Central memory CD4-positive, alpha-beta T cell (primary cell): Measurements from ENCODE around the gene GLUL.

Source experiments
- DNase-seq: peaks from one replicate; pipeline ENCODE4 v3.0.0; 2022
- total RNA-seq, 3 experiments: gene quantifications; one replicate each; lab custom pipeline; 2026; lab: John Stamatoyannopoulos, UW

GLUL gene
- total RNA-seq = 111 to 173 (median 113) reads per million in 3 experiments

DNA sequence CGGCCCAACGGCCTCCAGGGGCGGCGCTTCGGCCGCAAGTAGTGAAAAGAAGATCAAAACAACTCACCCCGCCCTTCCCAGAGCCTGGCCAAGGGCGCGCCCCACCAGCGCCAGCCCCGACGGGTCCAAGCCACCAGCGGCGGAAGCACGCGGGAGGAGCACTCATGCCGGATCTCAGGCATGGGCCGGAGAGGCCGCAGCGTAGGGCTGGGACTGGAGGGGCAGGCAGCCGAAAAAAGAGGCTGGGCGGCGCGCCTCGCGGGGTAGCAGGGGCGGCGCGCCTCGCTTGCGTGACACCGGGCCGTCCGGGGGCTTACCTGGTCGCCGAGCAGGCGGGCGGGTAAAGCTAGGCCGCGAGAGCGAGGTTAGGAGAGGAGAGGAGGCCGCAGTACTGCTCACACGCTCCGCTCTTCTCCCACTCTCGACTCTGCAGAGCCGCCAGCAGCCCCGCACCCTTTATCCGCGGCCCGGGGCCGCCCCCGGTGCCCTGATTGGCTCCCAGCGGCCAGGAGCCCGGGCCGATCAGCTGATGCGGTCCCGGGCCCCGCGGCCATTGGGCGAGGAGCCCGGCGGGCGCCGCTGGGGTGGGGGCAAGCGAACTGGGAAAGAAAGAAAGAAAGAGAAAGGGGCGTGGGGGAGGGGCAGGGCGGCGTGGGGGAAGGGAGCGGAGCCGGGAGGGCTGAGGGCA lies at the start of gene GLUL:
TSS of gene GLUL (minus strand) at position 429 of the 688 bp plus-strand sequence. CDS start 3,053 bp downstream, outside the sequence.
- DNase-seq = peak; percentile 56

GRCh38 chr1:182438326-182438725 lies 46.7 kb upstream of the GLUL start:
- DNase-seq = no peak

- DNase-seq = no peak
Measured at GRCh38 chr1:182433580-182433979, 42.0 kb upstream of the GLUL start.

DNA sequence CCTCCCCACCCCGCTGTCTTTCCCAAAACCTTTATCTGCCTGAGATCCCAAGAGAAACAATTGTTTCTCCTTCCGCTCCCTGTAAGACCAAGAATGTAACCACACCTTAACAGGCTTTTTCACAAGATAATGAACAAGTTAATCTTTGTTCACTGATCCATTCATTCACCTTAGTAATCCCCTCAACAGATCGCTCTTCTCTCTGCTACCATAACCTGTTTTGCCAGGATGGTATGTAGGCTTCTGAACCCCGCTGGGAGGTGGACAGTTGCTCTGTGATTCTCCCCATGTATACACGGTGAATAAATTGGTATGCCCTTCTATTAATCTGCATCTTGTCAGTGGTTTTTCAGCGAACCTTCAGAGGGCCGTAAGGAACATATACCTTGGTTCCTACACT lies 39.7 kb upstream of the GLUL start:
- DNase-seq = no peak

- peak; percentile 66 for DNase-seq
Measured at GRCh38 chr1:182430263-182431068, 38.9 kb upstream of the GLUL start.

GRCh38 chr1:182428043-182428442 lies 36.5 kb upstream of the GLUL start:
- no peak for DNase-seq

GRCh38 chr1:182426442-182427430 lies 35.1 kb upstream of the GLUL start:
- DNase-seq = no peak

DNA sequence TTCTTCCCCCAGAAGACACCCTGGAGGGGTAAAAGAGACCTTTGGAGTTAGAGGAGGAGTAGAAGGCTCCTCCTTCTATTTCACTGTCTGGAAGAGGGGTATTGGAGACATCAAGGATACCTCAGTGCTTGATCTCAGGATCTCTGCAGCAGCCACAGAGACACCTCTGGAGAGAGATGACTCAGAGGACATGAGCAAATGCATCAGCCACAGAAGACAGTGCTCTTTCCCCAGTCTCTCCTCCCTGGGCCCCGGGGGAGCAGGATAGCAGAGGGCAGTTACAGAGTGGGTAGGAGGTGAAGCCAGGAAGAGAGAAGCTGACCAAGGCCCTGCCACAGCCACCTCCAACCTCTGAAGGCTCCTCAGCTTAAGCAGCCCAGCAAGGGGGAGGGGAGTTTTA lies 24.2 kb upstream of the GLUL start:
- DNase-seq = no peak

GRCh38 chr1:182413969-182414368 lies 22.4 kb upstream of the GLUL start:
- DNase-seq = no peak

- DNase-seq = no peak
Measured at GRCh38 chr1:182413486-182413885, 21.9 kb upstream of the GLUL start.

DNA sequence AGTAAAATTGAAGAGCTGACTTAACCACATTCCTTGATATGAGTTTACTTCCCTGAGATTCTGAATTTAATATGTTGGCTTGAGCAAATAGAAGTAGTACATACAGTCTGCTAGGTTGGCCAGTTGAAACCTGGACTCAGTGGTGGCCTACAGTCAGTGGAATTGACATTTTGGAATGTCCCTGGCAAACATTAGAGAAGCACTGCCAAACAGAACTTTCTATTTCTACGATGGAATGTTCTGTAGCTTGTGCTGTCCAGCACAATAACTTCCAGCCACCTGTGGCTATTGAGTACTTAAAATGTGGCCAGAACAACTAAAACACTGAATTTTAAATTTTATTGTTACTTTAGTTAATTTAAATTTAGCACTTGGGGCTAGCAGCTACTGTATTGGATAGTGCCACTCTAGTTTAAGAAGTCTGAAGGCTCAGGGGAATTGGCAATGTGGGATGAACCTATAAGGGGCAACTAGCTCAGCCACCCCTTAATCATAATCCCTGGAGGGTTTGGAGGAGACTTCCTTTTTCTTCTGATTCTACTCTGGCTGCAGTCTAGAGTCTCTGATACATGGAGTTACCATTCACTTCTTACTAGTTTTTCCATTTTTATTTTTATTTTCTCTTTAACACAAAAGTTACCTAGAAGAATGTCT lies 19.2 kb upstream of the GLUL start:
- no peak for DNase-seq

GRCh38 chr1:182410138-182410537 lies 18.5 kb upstream of the GLUL start:
- DNase-seq = no peak

DNA sequence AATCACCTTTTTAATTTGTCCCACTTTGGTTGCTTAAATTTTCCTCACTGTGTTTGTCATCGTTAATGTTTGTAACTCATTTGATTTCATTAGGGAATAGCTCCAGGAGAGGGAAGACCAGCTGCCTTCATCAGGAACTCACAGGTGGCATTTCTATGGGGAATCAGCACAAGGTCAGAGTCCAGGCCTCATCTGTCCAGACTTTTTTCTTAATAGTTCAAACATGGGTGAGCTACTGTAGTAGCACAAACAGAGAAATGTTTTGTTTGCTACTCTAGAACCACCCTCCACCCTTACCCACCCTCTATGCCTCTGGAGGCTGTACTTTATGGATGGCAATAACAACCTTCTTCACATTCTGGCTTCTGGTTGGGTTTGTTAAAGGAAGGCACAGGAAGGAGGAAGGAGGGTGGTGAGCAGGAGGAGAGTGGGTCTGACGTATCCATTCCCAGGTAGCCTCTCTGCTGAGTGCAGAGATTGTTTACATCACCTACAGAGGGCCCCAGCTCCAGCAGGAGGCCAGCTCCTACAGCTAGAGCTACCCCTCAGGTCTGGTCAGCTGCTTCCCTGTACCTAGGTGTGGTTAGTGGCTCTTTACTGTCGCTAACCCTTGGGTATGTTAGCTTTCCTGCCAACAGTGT lies 17.0 kb upstream of the GLUL start:
- no peak for DNase-seq

DNA sequence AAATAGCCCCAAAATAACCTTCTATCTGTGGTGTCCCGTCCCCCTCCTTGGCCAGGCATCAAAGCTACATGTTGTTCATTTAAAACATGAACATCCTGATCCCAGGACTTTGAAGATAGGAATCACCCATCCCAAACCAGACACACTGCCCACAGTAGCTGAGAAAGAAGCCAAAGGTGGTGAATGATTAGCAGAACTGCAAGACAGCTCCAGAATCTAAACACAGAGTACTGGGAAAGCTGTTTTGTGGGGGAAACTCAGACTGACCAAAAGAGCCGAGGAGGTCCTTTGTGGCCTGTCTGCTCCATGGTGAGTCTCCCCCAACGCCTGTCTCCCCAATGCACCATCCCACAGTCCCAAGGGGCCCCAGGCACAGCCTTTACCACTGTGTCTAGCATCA lies 16.1 kb upstream of the GLUL start:
- DNase-seq = no peak

GRCh38 chr1:182406012-182406411 lies 14.4 kb upstream of the GLUL start:
- DNase-seq = no peak

GRCh38 chr1:182405578-182405977 lies 14.0 kb upstream of the GLUL start:
- no peak for DNase-seq

DNA sequence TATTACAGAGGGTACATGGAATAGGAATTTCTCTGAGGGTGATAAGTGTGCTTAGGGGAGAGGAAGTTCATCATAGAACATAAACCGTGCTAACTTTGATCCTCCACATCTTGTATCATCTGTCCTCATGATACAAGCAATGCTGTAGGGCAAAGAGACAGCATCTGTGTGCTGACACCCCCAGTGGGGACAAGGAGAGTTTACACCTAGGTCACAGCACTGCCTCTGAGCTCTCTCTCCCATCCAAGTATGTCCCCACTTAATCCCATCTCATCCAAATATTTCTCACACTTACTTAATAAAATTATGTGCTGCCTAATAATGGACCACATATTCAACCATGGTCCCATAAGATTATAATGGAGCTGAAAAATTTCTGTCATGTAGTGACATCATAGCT lies 13.2 kb upstream of the GLUL start:
- no peak for DNase-seq

DNA sequence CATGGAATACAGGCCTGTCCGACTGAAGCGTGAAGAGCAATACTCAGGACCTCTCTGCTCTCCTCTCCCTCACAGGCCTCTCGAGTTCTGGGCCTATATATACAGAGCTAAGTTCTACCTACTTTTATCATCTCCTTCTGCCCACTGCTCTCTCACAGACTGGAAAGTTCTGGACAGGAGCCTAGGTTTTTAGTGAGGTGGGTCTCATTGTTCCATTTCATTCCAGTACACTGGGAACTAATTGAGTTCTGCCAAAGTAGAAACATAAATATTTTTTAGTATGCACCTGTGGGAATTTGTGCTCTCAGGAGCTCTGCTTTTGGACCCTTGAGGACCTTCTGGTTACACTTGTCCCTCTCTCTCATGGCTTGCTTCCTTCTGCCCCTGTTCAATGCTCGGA lies 9.0 kb upstream of the GLUL start, which contains the start of gene TEDDM1:
TSS of gene TEDDM1 (minus strand) at position 101 of the 400 bp plus-strand sequence. CDS start 182 bp downstream, outside the sequence.
- no peak for DNase-seq

DNA sequence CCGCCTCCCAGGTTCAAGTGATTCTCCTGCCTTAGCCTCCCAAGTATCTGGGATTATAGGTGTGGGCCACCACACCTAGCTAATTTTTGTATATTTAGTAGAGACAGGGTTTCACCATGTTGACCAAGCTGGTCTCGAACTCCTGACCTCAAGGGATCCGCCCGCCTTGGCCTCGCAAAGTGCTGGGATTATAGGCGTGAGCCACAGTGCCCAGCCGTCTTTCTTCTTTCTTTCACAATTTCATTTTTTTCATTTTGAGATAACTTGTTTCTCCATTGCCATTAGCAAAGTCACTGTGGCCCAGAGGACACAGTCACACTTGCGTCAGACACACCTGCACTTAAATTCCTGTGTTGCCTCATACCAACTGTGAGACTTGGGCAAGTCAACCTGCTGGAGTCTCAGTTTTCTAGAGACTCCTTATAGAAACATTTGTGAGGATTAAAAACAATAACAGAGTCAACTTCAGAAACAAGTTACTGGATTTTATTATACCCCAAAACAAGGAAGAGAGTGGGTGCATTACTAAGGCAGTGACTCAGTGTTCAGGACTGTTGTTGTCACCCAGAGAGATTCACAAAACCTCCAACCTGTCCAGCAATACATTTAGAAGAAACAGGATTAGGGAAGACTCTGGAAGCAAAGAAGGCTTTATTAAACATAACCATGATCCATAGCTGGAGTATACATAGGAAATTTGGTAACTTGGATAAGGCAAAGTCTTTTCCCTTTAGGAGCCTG lies 6.2 kb upstream of the GLUL start:
- DNase-seq = no peak

DNA sequence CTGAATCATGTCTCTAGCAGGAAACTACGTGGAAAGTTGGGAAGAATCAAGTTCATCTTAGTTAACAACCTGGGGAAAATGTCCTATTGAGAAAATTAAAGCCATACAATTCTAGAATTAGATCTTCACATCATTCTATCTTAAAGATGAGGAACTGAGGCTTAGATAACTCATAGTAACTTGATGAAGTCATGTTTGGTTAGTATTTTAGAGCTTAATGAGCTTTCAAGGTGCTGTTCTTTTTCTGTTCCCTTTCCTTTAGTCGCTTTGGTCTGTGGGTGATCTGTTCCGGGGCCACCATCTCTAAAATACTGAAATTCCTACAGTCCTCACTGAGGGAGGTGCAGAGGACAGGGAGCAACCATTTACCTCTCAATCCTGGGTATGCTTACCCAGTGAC lies 4.3 kb upstream of the GLUL start:
- DNase-seq = no peak
